Mesothelial cell of epicardium (in vitro differentiated cells): ENCODE measurements around the gene PTK6. TPM values are rescaled to one million over a fixed set of nuclear protein-coding genes. Genes with fewer than 3 reads are reported as not detected.
"Not testable (repeated sequence)": the region's sequence is repeated elsewhere in the genome, so short reads cannot be mapped to it uniquely, and the experiment has no call there.

Experiments
- DNase-seq, 2 experiments: peaks; one replicate each; pipeline ENCODE4 v3.0.0; 2021; ENCODE audit warnings: low spot score in 2 of 2; ENCODE audit not compliant: unreplicated experiment in 2 of 2
- H3K27ac Mint-ChIP-seq: 2 replicates; pipeline ENCODE4 v1.8.0; 2021; ENCODE audit warnings: mixed read lengths
- H3K27me3 Mint-ChIP-seq: 2 replicates; pipeline ENCODE4 v1.8.0; 2021; ENCODE audit warnings: low read depth, mixed read lengths
- H3K36me3 Mint-ChIP-seq: 2 replicates; pipeline ENCODE4 v1.8.0; 2021; ENCODE audit warnings: mixed read lengths
- H3K4me1 Mint-ChIP-seq: 2 replicates; pipeline ENCODE4 v1.8.0; 2021; ENCODE audit warnings: mixed read lengths
- H3K4me3 Mint-ChIP-seq: 2 replicates; pipeline ENCODE4 v1.8.0; 2021; ENCODE audit warnings: mild to moderate bottlenecking, moderate library complexity, mixed read lengths
- H3K9me3 Mint-ChIP-seq: 2 replicates; pipeline ENCODE4 v1.8.0; 2021; ENCODE audit warnings: mixed read lengths
- CTCF ChIP-seq: fragments of 200-600 bp; sonication (generic); IDR thresholded peaks from one replicate; pipeline ENCODE4 v1.5.0; 2021; ENCODE audit warnings: antibody characterized with exemption; ENCODE audit not compliant: unreplicated experiment
- total RNA-seq: library from RNA; stranded (reverse); gene quantifications from 3 replicates; pipeline ENCODE4 v1.2.1, GENCODE V29; 2021

Gene PTK6
- total RNA-seq, 1 donor from 2014 or later = 0.11 TPM

DNA sequence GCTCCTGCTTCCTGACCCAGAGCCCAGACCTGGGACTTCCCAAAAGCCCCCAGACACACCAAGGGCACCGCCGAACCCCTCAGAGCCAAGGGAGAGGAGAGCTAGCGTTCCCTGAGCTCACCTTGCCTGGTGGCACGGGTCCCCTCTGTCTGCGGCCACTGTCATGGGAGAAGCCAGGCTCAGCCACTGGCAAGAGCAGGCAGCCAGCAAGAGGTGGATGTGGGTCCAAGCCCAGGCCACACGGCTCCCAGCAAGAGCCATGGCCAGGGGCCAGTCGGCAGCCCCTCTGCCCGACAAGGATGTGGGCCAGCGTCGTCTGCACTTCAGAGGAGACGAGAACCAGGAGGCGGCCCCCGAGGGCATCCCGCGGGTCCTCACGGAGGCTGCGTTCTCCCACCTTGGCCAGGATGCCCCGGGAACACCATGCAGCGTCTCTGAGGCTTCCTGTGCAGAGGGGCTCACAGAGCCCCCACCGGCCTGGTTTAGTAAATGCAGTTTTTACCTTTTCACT, 18.8 kb downstream of the PTK6 start:
- H3K4me3 Mint-ChIP-seq = peak overlapping the region; percentile 67
- H3K9me3 Mint-ChIP-seq = peaks cover 2% of the 10 kb centered on the region
- H3K36me3 Mint-ChIP-seq = peaks cover 10% of the 10 kb centered on the region

GRCh38 chr20:63517376-63518309, 19.5 kb downstream of the PTK6 start:
- Mint-ChIP-seq H3K4me3 (peak overlapping the region; percentile 49), H3K27ac (no peak overlapping the region), H3K27me3 (peaks cover 21% of the 10 kb centered on the region)

More for the DNA sequence above, 18.8 kb downstream of the PTK6 start:
- peak in 1 of 2 experiments; percentile 13 for DNase-seq
- H3K27me3 Mint-ChIP-seq = peaks cover 14% of the 10 kb centered on the region
- TF ChIP-seq CTCF = no peak
- H3K27ac Mint-ChIP-seq = no peak overlapping the region
- H3K4me1 Mint-ChIP-seq = peaks cover 17% of the 10 kb centered on the region

GRCh38 chr20:63514520-63514919, 22.7 kb downstream of the PTK6 start:
- Mint-ChIP-seq H3K27me3 (peaks cover 38% of the 10 kb centered on the region), H3K9me3 (peaks cover 13% of the 10 kb centered on the region)
- H3K4me3 Mint-ChIP-seq = not testable (repeated sequence)

More at GRCh38 chr20:63517376-63518309, 19.5 kb downstream of the PTK6 start:
- Mint-ChIP-seq H3K36me3 (peaks cover 4% of the 10 kb centered on the region), H3K9me3 (peaks cover 9% of the 10 kb centered on the region), H3K4me1 (peaks cover 16% of the 10 kb centered on the region)
- no peak for TF ChIP-seq CTCF
- peak in 1 of 2 experiments; percentile 13 for DNase-seq

DNA sequence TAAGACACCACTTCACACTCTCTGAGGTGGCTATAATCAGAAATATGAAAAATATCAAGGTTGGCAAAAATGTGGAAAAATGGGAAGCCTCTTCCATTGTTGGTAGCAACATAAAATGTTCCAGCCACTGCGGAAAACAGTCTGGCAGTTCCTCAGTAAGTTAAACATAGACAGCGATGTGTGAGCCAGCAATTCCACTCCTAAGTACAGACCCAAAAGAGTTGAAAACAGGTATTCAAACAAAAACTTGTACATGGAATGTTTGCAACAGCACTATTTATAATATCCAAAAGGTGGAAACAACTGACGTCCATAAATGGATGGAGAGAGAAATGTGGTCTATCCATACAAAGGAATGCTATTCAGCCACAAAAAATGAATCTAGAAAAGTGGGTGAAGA, 24.0 kb downstream of the PTK6 start:
- H3K27ac Mint-ChIP-seq = no peak overlapping the region
- peaks cover 2% of the 10 kb centered on the region for H3K4me1 Mint-ChIP-seq
- peaks cover 46% of the 10 kb centered on the region for H3K27me3 Mint-ChIP-seq
- TF ChIP-seq CTCF = no peak
- H3K36me3 Mint-ChIP-seq = no peaks in the 10 kb centered on the region
- H3K9me3 Mint-ChIP-seq = peaks cover 19% of the 10 kb centered on the region
- DNase-seq = no peak
- no peak overlapping the region for H3K4me3 Mint-ChIP-seq

More at GRCh38 chr20:63514520-63514919, 22.7 kb downstream of the PTK6 start:
- not testable (repeated sequence) for H3K4me1 Mint-ChIP-seq, H3K27ac Mint-ChIP-seq, H3K36me3 Mint-ChIP-seq, DNase-seq

DNA sequence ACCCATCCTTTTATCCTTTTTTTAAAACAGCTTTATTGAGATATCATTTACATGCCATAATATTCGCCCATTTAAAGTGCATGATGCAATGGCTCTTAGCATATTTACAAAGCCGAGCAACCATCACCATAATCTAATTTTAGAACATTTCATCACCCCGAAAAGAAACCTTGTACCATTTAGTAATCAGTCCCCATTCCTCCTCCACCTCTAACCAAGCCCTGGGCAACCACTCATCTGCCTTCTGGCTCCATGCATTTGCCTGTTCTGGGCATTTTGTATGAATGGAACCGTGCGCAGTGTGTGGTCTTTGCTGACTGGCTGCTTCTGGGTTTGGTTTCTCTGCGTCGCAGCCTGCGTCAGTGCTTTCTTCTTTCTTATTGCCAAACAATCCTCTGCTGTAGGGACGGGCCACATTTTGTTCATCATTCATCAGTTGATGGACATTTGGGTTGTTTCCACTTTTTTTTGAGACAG, 28.1 kb downstream of the PTK6 start:
- Mint-ChIP-seq H3K9me3 (peaks cover 35% of the 10 kb centered on the region), H3K27me3 (peaks cover 59% of the 10 kb centered on the region), H3K4me1 (no peaks in the 10 kb centered on the region), H3K27ac (no peak overlapping the region), H3K4me3 (no peak overlapping the region), H3K36me3 (peaks cover 3% of the 10 kb centered on the region)
- TF ChIP-seq CTCF = no peak
- DNase-seq = no peak
